ELR (cell line): ENCODE measurements around the gene MT1M.
"Not testable (repeated sequence)": the region's sequence is repeated elsewhere in the genome, so short reads cannot be mapped to it uniquely, and the experiment has no call there.

Source experiments
- DNase-seq: peaks from one replicate; pipeline ENCODE4 v3.0.0-alpha.2; 2015; ENCODE audit warnings: low read depth

Gene MT1M

DNA sequence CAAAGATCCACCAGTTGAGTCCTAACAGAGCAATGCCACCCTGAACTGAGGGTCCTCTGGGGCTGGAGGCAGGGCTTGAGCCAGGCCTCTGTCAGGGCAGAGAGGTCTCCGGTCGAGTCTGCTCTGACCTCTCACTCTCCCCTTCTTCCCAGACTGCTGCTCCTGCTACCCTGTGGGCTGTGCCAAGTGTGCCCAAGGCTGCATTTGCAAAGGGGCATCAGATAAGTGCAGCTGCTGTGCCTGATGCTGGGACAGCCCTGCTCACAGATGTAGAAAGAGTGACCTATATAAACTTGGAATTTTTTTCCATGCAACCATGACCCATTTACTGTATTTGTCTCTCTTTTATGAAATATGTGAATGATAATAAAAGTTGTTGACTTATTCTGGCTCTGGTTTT lies 16.8 kb downstream of the MT1M start:
- DNase-seq, result no peak

DNA sequence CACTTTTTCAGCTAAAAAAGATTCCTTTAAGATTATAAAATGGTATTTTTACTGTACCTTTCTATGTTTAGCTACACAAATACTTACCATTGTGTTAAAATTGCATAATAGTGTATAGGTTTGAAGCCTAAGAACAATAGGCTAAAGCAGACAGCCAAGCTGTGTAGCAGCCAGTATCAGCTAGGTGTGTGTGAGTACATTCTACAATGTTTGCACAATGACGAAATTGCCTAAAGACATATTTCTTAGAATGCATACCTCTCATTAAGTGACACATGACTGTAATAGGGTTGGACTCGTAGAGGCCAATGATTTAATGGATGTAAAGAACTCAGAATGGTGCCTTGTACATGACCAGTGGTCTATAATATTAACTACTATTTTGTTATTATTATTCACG lies 17.4 kb downstream of the MT1M start:
- DNase-seq, result no peak

DNA sequence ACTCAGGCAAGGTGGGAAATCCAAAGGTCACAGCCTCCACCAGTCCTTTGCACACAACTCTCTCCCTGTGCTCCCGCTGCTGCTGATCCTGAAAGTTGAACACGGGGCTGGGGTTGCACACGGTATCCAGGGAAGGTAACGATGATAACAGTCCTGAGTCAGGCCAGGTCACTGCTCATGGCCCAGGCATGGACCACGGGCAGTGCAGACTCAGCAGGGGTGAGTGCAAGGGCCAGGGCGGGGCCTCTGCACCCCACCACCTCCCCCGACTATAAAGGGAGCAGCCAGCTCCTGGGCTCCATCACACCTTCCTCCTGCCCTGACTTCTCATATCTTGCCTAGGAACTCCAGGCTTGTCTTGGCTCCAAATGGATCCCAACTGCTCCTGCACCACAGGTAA lies 19.1 kb downstream of the MT1M start, which contains the start of gene MT1B:
Gene MT1B, plus strand, starts transcription at position 301 of the 400 bp plus-strand sequence. Its CDS starts 68 bp downstream, at position 369.
- DNase-seq, result no peak

DNA sequence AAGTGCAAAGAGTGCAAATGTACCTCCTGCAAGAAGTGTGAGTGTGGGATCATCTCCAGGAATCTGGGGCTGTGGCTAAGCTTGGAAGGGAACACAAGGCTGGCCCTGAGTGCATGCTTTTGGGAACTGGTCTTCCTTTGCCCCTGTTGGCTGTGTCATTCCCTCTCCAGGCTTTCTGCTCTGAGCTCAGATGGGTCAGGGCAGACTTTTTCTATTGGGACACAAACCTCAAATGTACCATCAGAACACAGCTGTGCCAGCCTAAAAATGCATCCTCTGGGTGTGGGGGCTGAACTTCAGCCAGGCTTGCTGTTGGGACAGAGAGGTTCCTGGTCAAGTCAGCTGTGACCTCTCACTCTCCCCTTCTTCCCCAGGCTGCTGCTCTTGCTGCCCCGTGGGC lies 20.1 kb downstream of the MT1M start:
- DNase-seq, result no peak

DNA sequence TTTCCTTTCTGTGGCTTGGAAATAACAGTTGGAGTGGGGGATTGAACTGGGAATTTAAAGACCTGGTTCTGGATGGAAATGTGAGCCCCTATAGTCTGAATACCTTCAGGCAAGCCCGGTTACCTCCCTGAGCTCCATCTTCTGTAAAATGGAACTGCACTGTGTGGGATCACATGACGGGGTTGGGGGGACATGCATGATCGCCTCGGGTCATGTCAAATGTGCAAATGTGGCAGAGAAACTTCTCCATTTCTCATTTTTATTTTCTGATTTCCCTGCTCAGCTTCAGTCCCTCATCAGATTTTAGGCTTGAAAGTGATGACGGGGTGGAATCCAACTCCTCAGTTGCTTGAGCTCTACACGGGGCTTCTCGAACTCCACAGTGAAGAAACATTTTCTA lies 20.8 kb downstream of the MT1M start:
- DNase-seq, result no peak

DNA sequence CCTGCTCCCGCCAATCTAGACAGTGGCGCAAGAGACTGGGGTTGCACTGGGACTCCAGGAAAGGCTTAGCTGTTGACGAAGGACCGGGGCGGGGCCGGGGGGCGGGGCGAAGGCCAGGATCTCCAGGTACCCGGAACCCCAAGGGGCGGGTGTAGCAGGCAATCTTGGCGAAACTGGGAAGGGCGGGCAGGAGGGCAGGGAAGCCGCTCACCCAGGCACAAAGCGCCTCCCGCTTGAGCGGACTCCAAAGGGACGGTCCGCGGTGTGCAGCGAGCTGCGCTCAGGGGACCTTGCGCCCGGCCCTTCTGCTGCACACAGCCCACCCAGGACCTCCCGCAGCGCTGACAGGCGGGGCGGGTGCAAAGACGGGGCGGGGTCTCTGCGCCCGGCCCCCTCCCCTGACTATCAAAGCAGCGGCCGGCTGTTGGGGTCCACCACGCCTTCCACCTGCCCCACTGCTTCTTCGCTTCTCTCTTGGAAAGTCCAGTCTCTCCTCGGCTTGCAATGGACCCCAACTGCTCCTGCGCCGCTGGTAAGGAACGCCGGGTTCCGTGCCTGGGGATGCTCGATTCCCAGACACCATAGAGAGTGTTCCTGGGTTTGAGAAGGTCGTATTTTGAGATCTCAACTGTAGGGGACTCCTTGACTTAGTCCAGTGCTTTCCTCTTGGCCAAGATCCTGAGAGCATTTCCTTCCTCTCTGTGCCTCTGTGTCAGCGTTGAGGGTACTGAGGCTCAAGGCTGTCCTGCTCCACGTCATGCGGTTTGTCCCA lies 25.3 kb downstream of the MT1M start, which contains the start of gene MT1F:
Gene MT1F, plus strand, starts transcription at position 405 of the 772 bp plus-strand sequence. Its CDS starts 100 bp downstream, at position 505.
- peak; percentile 56 for DNase-seq

DNA sequence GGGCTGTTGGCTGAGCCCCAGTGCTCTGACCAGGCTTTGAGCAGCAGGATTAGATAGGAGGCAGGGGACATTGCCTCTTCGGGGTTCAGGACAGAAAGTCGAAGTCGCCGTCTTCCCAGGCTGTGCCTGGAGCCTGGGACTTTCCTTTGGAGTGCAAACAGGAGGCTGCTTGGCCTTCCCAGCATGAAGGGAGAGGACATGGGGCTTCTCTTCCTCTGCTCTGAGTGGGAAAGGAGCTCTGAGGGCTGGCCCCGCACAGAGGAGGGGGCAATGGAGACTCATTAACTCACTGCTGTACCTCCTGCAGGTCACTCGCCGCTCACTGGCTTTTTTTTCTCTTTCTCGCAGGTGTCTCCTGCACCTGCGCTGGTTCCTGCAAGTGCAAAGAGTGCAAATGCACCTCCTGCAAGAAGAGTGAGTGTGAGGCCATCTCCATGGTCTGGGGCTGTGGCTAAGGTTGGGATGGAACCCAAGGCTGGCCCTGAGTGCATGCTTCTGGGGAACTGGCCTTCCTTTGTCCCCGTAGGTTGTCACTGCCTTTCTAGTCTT lies 25.9 kb downstream of the MT1M start:
- no peak for DNase-seq

DNA sequence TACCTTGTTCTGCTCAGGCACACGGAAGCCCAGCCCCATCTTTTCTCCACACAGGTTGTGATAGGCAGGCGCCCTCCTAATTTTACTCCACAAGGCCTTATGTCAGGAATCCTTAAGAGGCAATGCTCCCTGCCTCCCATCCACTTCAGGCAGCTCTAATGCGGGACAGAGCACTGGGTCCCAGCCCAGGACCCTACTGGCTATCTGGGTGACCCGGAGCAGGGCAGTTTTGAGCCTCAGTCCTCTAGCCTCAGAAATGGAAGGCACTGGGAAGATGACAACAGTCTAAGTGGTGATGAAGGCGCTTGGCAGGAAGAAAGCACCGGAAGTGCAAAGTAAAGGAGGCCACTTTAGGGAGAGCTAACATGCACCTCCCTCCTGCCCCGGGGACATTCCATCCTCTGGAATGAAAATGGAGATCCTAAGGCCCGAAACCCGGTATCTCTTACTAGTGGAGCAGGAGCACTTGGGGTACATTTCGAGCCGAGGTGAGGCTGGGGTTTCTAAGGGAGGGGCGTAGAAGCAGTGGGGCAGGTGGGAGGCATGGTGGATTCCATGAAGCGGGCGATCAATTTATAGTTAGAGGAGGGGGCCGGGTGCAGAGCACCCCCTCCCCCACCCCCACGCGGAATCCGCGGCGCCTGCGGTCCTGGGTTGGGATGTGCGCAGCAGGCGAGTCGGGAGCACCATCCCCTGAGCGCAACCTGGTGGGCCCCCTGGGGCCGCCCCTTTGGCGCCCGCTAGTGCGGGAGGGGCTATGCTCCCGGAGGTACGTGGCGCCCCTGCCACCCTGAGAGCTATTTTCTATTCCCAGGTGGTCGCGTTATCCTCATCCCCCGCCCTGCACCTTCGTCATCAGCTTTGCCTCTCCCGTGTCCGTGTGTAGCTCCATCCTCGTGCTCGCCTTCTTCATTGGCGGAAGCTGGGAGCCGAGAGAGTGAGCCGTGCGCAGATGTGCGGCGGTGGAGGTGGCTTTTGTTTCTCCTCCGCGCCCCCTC lies 30.2 kb downstream of the MT1M start:
- no peak for DNase-seq

DNA sequence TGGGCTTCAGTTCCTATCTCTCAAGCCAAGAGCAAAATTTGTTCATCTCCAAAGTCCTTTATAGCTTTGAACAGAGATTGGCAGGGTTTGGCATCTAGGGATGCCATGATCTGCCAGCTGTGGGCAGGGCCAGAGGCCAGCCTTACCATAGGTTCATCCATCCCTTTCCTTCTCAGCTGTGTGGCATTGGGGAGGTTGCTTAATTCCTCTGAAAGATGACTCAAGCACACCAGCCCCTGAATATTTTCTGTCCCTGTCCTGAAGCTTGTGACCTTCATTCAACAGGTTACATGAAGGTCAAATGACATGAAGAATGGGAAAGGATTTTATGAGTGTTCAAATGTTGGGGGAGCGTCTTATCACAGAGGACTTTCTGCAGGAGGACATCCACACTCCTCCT lies 32.0 kb downstream of the MT1M start:
- no peak for DNase-seq

DNA sequence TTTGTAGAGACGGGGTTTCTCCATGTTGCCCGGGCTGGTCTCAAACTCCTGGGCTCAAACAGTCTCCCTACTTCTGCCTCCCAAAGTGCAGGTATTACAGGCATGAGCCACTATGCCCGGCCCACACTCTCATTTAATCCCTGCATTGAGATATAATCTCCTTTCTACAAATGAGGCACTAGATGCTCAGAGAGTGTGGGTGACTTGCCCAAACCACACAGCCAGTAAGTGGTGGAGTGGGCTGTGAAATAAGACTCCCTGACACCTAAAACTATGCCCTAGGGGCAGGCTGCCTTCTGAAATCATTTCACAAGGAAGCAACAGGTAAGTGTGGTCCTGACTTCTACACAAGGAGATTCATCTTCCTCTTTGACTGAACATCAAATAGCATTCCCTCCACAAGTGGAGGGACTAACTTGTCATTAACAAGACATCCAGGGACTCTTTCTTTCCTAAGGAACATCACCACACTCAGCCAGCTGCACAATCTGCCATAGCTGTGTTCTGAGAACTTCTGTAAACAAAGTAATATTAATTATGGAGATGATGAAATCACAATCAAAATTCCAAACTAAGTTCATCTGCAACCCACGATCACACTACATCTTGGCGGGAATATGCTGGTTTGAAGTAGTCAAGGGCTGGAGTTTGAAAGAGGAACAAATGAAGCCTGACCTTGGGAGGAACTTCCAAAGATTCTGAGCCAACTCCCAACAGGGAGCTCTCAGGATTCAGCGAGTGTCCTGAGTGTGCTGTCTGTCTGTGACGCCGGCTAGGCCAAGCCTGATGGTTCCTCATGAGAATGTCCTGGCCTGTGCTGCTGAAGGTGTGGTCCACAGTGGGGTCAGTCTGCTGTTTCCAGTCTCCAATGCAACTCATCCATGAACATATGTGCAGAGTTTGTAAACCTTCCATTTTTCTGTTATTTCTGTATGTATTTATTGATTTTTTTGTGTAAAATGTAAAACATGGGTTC lies 33.1 kb downstream of the MT1M start:
- DNase-seq, result not testable (repeated sequence)

DNA sequence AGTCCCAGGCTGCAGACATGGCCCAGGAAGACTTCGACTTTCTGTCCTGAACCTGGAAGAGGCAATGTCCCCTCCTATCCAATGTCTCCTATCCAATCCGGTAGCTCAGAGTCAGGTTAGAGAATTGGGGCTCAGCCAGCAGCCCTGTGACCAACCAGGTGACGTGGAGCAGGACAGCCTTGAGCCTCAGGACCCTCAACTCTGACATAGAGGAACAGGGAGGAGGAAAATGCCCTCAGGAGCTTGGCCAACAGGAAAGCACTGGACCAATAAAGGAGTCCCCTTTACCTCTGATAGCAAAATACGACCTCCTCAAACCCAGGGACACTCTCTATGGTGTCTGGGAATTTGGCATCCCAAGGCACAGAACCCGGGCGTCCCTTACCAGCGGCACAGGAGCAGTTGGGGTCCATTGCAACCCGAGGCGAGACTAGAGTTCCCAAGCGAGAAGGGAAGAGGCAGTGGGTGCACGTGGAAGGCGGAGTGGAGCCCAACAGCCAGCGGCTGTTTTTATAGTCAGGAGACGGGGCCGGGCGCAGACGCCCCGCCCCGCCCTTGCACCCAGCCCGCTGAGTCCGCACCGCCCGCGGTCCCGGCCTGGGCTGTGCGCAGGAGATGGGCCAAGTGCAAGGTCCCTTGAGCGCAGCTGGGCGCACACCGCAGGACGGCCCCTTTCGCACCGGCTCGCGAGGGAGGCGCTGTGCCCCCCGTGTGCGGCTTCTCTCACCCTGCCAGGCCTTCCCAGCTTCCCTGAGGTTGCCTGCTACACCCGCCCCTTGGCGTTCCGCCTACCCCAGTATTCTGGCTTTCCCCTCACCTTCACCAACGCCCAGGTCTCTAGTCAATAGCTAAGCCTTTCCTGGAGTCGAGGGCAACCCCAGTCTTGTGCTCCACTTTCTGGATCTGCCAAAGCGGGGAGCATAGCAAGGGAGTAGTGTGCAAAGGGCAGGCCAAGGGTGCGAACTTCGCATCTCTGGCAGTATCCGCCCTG lies 35.4 kb downstream of the MT1M start, which contains the start of gene MT1G:
Gene MT1G, minus strand, starts transcription at position 485 of the 991 bp plus-strand sequence. Its CDS starts 72 bp downstream, at position 413.
- no peak for DNase-seq

DNA sequence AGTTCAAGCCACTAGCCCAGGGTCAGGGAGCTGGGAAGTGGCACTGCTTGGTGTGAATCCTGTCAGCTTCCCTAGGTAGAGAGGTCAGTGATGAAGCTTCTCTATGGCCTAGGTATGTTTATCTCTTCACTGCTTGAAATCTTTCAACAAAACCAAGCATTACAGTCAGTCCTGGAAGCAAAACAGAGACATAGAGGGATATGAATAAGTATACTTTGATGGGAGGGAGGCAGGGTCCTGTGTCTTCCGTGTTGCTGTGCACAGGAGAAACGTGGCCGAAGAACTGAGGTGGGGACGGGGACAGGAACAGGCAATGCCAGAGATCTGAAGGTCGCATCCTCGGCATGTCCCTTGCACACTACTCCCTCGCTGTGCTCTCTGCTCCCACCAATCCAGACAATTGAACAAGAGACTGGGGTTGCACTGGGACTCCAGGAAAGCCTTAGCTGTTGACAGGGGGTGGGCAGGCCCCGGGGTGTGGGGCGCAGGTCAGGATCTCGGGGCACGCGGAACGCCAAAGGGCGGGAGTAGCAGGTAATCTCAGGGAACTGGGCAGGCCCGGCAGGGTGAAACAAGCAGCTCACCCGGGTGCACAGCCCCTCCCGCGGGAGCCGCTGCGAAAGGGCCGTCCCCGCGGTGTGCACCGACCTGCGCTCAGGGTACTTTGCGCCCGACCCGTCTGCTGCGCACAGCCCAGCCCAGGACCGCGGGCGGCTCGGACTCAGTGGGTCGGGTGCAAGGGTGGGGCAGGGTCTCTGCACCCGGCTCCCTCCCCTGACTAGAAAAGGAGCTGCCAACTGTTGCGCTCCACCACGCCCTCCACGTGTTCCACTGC lies 36.8 kb downstream of the MT1M start, which contains the start of gene MT1H:
Gene MT1H, plus strand, starts transcription at position 810 of the 835 bp plus-strand sequence. CDS start 71 bp downstream, outside the sequence.
- no peak for DNase-seq

DNA sequence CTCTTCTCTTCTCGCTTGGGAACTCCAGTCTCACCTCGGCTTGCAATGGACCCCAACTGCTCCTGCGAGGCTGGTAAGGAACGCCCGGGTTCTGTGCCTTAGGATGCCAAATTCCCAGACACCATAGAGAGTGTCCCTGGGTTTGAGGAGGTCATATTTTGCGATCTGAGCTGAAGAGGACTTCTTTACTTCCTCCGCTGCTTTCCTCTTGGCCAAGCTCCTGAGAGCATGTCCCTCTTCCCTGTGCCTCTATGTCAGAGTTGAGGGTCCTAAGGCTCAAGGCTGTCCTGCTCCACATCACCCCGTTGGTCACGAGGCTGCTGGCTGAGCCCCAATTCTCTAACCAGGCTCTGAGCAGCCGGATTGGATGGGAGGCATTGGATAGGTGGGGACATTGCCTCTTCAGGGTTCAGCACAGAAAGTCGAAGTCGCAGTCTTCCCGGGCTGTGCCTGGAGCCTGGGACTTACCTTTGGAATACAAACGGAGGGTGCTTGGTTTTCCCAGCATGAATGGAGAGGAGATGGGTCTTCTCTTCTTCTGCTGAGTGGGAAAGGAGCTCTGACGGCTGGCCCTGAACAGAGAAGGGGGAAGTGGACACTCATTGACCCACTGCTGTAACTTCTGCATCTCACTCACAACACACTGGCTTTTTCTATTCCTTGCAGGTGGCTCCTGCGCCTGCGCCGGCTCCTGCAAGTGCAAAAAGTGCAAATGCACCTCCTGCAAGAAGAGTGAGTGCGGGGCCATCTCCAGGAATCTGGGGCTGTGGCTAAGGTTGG lies 37.6 kb downstream of the MT1M start:
- DNase-seq, result no peak

DNA sequence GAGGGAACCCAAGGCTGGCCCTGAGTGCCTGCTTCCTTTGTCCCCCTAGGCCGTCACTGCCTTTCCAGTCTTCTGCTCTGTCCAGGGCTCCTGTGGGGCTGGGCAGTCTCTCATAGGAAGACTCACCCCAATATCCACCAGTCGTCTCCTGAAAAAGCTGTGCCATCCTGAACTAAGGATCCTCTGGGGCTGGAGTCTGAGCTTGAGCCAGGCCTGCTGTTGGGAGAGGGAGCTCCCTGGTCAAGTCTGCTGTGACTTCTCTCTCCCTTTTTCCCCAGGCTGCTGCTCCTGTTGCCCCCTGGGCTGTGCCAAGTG lies 38.1 kb downstream of the MT1M start:
- no peak for DNase-seq

DNA sequence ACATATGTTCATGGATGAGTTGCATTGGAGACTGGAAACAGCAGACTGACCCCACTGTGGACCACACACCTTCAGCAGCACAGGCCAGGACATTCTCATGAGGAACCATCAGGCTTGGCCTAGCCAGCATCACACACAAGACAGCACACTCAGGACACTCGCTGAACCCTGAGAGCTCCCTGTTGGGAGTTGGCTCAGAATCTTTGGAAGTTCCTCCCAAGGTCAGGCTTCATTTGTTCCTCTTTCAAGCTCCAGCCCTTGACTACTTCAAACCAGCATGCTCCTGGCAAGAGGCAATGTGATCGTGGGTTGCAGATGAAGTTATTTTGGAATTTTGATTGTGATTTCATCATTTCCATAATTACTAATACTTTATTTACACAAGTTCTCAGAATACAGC lies 39.2 kb downstream of the MT1M start:
- DNase-seq, result not testable (repeated sequence)

DNA sequence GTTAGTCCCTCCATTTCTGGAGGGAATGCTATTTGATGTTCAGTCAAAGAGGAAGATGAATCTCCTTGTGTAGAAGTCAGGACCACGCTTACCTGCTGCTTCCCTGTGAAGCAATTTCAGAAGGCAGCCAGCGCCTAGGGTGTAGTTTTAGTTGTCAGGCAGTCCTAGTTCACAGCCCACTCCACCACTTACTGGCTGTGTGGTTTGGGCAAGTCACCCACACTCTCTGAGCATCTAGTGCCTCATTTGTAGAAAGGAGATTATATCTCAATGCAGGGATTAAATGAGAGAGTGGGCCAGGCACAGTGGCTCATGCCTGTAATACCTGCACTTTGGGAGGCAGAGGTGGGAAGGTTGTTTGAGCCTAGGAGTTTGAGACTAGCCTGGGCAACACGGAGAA lies 39.7 kb downstream of the MT1M start:
- not testable (repeated sequence) for DNase-seq

DNA sequence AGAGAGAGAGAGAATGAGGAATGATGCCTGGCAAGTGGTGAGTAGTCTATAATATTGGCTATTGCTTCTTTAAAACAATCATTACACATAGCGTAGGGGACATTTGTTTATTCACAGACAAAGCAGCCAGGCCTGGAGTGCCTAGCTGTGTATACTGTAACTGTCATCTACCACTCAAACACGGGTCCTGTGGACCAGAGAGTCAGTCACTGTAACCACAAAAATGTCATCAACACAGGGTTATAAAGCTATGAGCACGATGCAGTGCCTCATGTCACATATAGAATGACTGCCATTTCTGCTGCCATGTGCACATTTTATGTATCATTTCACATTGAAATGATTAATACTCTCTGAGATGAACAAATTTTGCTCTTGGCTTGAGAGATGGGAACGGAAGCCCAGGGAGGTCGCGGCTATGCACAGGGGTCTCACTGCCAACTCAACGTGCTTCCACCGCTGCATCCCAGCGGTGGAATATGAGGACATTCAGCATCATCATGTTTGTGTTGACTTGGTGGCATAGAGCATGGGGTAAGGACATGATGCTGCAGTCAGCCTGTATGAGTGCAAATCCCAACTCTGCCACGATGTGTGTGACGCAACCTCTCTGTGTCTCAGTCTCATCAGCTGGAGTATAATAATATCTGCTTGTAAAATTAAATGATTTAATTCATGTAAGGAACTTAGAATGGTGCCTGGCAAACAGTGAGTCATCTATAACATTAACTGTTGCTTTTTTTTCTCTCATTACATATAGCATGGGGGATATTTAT lies 40.5 kb downstream of the MT1M start:
- peak; percentile 16 for DNase-seq
